Fibroblast of lung (primary cell): Measurements from ENCODE around the gene HPCAL1.

Source experiments
- CTCF ChIP-seq, 2 donors: IDR thresholded peaks in 1 of 2; conservative IDR thresholded peaks in 1 of 2; 1 replicate in 1 of 2; 2 replicates in 1 of 2; pipeline ENCODE4 v1.5.1; 2011 to 2012; ENCODE audit warnings: low read length in 2 of 2, control low read depth in 1 of 2, inconsistent platforms in 1 of 2, low read depth in 1 of 2, mild to moderate bottlenecking in 1 of 2
- EZH2 ChIP-seq: IDR thresholded peaks from 2 replicates; pipeline ENCODE4 v1.5.1; 2012; ENCODE audit warnings: low read length, control low read depth, mild to moderate bottlenecking; ENCODE audit errors: missing control alignments

GRCh38 chr2:10435820-10436204 is 133.1 kb downstream of the HPCAL1 start:
- no peak for TF ChIP-seq CTCF (conservative IDR thresholded peaks at IDR 0.05 in 1 of 2, IDR thresholded peaks at IDR 0.05 in 1 of 2; ENCODE audit: low read depth in 1 of 2, low read length in 2 of 2)
- no peak for TF ChIP-seq EZH2
